ENCODE measurements around the gene DPP8.

The DPP8 gene

GRCh38 chr15:65512189-65512588, 5.3 kb downstream of the DPP8 start:
- Histone ChIP-seq H3K27ac (ENCODE audit: low read depth, low read length, poor library complexity, severe bottlenecking) (no peak overlapping the region), H3K4me3 (ENCODE audit: low read depth, low read length, poor library complexity, severe bottlenecking) (no peak overlapping the region), H3F3A (ENCODE audit: insufficient read depth, low read length) (no peaks in the 10 kb centered on the region), H3K9me2 (ENCODE audit: low read depth, low read length) (no peaks in the 10 kb centered on the region), H3K36me3 (ENCODE audit: insufficient read depth, low read length) (peaks cover 73% of the 10 kb centered on the region), H3K4me1 (ENCODE audit: insufficient read depth, low read length, severe bottlenecking) (peaks cover 14% of the 10 kb centered on the region), H3K9ac (ENCODE audit: low read length) (no peak overlapping the region), H3K4me2 (ENCODE audit: low read length) (no peak overlapping the region), H3K79me2 (ENCODE audit: insufficient read depth, low read length) (peaks cover 29% of the 10 kb centered on the region), H3K9me3 (ENCODE audit: low read length) (no peaks in the 10 kb centered on the region), H4K20me1 (ENCODE audit: insufficient read depth, low read length) (no peaks in the 10 kb centered on the region), H2AFZ (ENCODE audit: low read length) (no peak overlapping the region), H3K27me3 (ENCODE audit: insufficient read depth, low read length) (no peaks in the 10 kb centered on the region)
- TF ChIP-seq EZH2 (IDR thresholded peaks at IDR 0.05; ENCODE audit: borderline replicate concordance, low read length), result no peak
- no peak for TF ChIP-seq CTCF (IDR thresholded peaks at IDR 0.05; ENCODE audit: low read length)

- Histone ChIP-seq H3F3A (ENCODE audit: insufficient read depth, low read length) (no peaks in the 10 kb centered on the region), H3K4me2 (ENCODE audit: low read length) (no peak overlapping the region), H3K9ac (ENCODE audit: low read length) (no peak overlapping the region), H3K36me3 (ENCODE audit: insufficient read depth, low read length) (peaks cover 78% of the 10 kb centered on the region), H3K27ac (ENCODE audit: low read depth, low read length, poor library complexity, severe bottlenecking) (no peak overlapping the region), H3K4me1 (ENCODE audit: insufficient read depth, low read length, severe bottlenecking) (no peaks in the 10 kb centered on the region), H3K9me3 (ENCODE audit: low read length) (no peaks in the 10 kb centered on the region), H3K79me2 (ENCODE audit: insufficient read depth, low read length) (peaks cover 3% of the 10 kb centered on the region; the same call in 1 of the 2 replicates), H3K4me3 (ENCODE audit: low read depth, low read length, poor library complexity, severe bottlenecking) (no peak overlapping the region), H3K27me3 (ENCODE audit: insufficient read depth, low read length) (no peaks in the 10 kb centered on the region), H4K20me1 (ENCODE audit: insufficient read depth, low read length) (no peaks in the 10 kb centered on the region), H2AFZ (ENCODE audit: low read length) (no peak overlapping the region), H3K9me2 (ENCODE audit: low read depth, low read length) (no peaks in the 10 kb centered on the region)
- TF ChIP-seq CTCF (IDR thresholded peaks at IDR 0.05; ENCODE audit: low read length) (no peak), EZH2 (IDR thresholded peaks at IDR 0.05; ENCODE audit: borderline replicate concordance, low read length) (no peak)
Measured at GRCh38 chr15:65509321-65509720, 8.2 kb downstream of the DPP8 start.

- Histone ChIP-seq H3K9me3 (ENCODE audit: low read length) (no peaks in the 10 kb centered on the region), H3K4me3 (ENCODE audit: low read depth, low read length, poor library complexity, severe bottlenecking) (no peak overlapping the region), H3K4me1 (ENCODE audit: insufficient read depth, low read length, severe bottlenecking) (no peaks in the 10 kb centered on the region), H2AFZ (ENCODE audit: low read length) (no peak overlapping the region), H3K9me2 (ENCODE audit: low read depth, low read length) (no peaks in the 10 kb centered on the region), H3K27ac (ENCODE audit: low read depth, low read length, poor library complexity, severe bottlenecking) (no peak overlapping the region), H3K79me2 (ENCODE audit: insufficient read depth, low read length) (no peaks in the 10 kb centered on the region), H3K4me2 (ENCODE audit: low read length) (no peak overlapping the region), H3K36me3 (ENCODE audit: insufficient read depth, low read length) (peaks cover 73% of the 10 kb centered on the region), H3F3A (ENCODE audit: insufficient read depth, low read length) (no peaks in the 10 kb centered on the region), H4K20me1 (ENCODE audit: insufficient read depth, low read length) (no peaks in the 10 kb centered on the region), H3K27me3 (ENCODE audit: insufficient read depth, low read length) (no peaks in the 10 kb centered on the region), H3K9ac (ENCODE audit: low read length) (no peak overlapping the region)
- TF ChIP-seq CTCF (IDR thresholded peaks at IDR 0.05; ENCODE audit: low read length) (no peak), EZH2 (IDR thresholded peaks at IDR 0.05; ENCODE audit: borderline replicate concordance, low read length) (no peak)
Measured at GRCh38 chr15:65494076-65494475, 23.4 kb downstream of the DPP8 start.

Measured in OCI-LY1 (cell line).